ENCODE data around the gene CDH4. TPM values are rescaled to one million over a fixed set of nuclear protein-coding genes. Genes with fewer than 3 reads are reported as not detected.

Gene CDH4
- 10 to 100 TPM in 1 of 2 donors, 1 to 10 TPM in 1; 5.8 to 11.0 TPM for total RNA-seq
- polyA plus RNA-seq (ENCODE audit: insufficient read length in 2 of 2): 10 to 100 TPM; 23.2 to 24.1 TPM
- long read RNA-seq, donor 1, partial matches to known transcripts: 28 of 28 reads
- long read RNA-seq, donor 1, other reads (novel, unspliced or antisense): 0 of 28 reads
- long read RNA-seq, donor 2, partial matches to known transcripts: 8 of 8 reads
- long read RNA-seq, donor 2, other reads (novel, unspliced or antisense): 0 of 8 reads
- long read RNA-seq, donor 3: 0 reads
- long read RNA-seq, donor 4: 0 reads

DNA sequence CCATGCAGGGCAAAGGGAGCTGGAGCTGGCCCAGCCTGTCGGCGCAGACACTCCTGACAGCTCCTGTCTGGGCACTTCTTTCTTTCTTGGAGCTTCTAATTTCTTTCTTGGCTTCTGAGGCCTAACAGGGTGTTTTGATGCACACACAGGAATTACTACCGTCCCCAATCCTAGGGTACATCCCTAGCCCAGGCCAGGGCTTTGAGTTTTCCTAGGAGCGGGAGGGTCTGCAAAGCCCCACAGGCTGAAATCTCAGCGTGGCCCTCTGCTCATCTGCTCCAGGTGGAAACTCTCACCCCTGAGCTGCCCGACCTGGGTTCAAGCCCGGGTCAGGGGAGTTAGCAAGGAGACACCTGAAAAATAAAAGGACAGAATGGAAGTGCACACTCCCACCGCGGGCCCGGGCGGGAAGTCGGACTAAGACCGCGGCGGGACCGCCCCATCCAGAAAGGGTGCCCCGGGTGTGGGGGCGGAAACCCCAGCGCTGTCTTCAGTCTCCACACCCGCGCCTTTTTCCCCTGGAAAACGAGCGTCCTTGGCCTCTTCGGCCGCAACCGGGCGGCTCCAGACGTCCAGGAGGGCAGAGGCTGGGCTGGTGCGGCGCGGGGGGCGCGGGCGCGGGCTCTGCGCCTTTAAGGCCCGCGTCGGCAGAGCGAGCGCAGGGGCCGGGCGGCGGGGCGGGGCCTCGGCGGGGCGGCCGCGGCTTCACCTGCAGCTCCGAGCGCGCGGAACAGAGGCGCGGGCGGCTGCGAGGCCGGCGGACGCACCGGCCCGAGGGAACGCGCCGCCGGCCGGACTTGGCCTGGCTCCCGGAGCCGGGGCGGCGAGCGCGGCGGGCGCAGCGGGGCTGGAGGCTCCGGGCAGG lies at the start of gene CDH4:
Gene CDH4 (plus strand): TSS at position 733 of the 865 bp plus-strand sequence.
- WGBS (ENCODE audit: insufficient coverage): 4% methylated on average over 78 of the region's 78 CpGs

DNA sequence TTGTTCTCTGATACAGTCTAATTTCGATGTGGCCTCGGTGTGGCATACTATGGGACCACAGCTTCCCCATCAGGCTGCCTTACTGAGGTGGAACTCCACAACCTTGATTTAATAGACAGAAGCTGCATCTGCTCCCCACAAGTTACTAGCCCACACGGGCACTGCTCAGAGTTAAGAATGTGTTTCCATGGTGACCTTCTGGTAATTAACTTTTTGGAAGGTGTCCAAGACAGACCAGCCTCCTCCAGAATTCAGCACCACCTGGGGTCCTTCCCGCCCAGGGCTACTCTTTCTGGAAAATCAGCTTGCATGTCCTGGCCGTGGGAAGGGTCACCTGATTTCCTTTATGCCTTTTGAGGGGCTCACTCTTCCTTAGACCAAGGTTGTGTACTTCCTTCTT lies 48.7 kb upstream of the CDH4 start:
- Histone ChIP-seq H3K9me3 (ENCODE audit: control insufficient read depth, insufficient read depth, low read length) (no peaks in the 10 kb centered on the region), H3K4me1 (ENCODE audit: control insufficient read depth, insufficient read depth, low read length) (peaks cover 6% of the 10 kb centered on the region), H3K27me3 (ENCODE audit: control insufficient read depth, insufficient read depth, low read length) (no peaks in the 10 kb centered on the region), H3K36me3 (ENCODE audit: control insufficient read depth, insufficient read depth, low read length) (no peaks in the 10 kb centered on the region), H3K27ac (ENCODE audit: low read depth, low read length) (no peak overlapping the region), H3K4me3 (ENCODE audit: low read depth, low read length) (no peak overlapping the region)
- peak in 3 of 6 donors; percentile 29 to 80 (median 72) for DNase-seq (ENCODE audit: low read depth in 4 of 6, low spot score in 6 of 6)
- 13% methylated on average over 5 of the region's 5 CpGs for WGBS (ENCODE audit: insufficient coverage)

More for the DNA sequence above, at the start of gene CDH4:
- H3K27me3 ChIP-seq (ENCODE audit: control insufficient read depth, insufficient read depth, low read length): peaks cover 17% of the 10 kb centered on the region
- peaks cover 4% of the 10 kb centered on the region for H3K36me3 ChIP-seq (ENCODE audit: control insufficient read depth, insufficient read depth, low read length)
- no peaks in the 10 kb centered on the region for H3K9me3 ChIP-seq (ENCODE audit: control insufficient read depth, insufficient read depth, low read length)
- DNase-seq (ENCODE audit: low read depth in 4 of 6, low spot score in 6 of 6): peak in 2 of 6 donors; percentile 64 to 79
- peak within 1 kb of the TSS; percentile 21 for H3K4me3 ChIP-seq (ENCODE audit: low read depth, low read length)
- no peak within 1 kb of the TSS for H3K27ac ChIP-seq (ENCODE audit: low read depth, low read length)
- peaks cover 22% of the 10 kb centered on the region for H3K4me1 ChIP-seq (ENCODE audit: control insufficient read depth, insufficient read depth, low read length)

DNA sequence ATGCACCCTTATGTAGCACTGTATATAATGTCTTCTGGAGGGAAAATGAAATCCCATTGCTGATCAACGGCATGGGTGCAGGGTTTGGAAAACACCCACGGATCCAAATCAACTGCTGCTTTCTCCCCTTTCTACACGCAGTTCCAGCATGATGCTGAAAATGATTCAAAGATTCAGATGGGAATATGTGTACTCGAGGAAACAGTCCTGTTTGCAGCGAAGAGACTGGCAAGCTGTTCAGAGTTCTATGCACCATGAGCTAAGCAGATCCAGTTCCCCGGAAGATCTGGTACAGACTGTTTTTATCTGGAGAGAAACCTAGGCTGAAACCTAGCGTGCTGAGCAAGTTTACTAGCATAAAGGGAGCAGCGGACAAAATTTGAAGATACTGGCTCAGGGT lies 47.9 kb upstream of the CDH4 start:
- Histone ChIP-seq H3K4me3 (ENCODE audit: low read depth, low read length) (no peak overlapping the region), H3K27ac (ENCODE audit: low read depth, low read length) (no peak overlapping the region), H3K4me1 (ENCODE audit: control insufficient read depth, insufficient read depth, low read length) (peaks cover 6% of the 10 kb centered on the region), H3K9me3 (ENCODE audit: control insufficient read depth, insufficient read depth, low read length) (no peaks in the 10 kb centered on the region), H3K27me3 (ENCODE audit: control insufficient read depth, insufficient read depth, low read length) (no peaks in the 10 kb centered on the region), H3K36me3 (ENCODE audit: control insufficient read depth, insufficient read depth, low read length) (no peaks in the 10 kb centered on the region)
- DNase-seq (ENCODE audit: low read depth in 4 of 6, low spot score in 6 of 6): peak in 1 of 6 donors; percentile 83
- WGBS (ENCODE audit: insufficient coverage): 76% methylated on average over 7 of the region's 8 CpGs

DNA sequence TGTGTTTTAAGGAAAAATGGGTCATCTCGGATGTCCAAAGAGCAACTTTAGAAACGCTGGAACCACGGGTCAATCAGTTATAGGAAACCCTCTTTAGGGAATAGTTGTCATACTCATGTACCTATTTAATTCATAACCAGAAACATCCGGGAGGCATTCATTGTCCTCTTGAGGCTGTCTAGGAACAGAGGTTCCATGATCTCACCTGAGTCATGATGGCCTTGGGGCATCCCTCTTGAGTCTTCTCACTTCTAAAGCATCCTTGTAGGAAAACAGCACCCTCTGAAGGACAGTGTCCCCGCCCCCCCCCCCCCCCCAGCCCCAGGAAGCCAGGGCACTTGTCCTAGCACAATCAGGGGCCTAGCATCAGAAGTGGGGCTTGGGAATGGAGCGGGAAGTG lies 46.3 kb upstream of the CDH4 start:
- no peak for DNase-seq (ENCODE audit: low read depth in 4 of 6, low spot score in 6 of 6)
- Histone ChIP-seq H3K9me3 (ENCODE audit: control insufficient read depth, insufficient read depth, low read length) (no peaks in the 10 kb centered on the region), H3K4me3 (ENCODE audit: low read depth, low read length) (no peak overlapping the region), H3K36me3 (ENCODE audit: control insufficient read depth, insufficient read depth, low read length) (no peaks in the 10 kb centered on the region), H3K27ac (ENCODE audit: low read depth, low read length) (no peak overlapping the region), H3K27me3 (ENCODE audit: control insufficient read depth, insufficient read depth, low read length) (no peaks in the 10 kb centered on the region), H3K4me1 (ENCODE audit: control insufficient read depth, insufficient read depth, low read length) (peaks cover 6% of the 10 kb centered on the region)
- 67% methylated on average over 1 of the region's 6 CpGs for WGBS (ENCODE audit: insufficient coverage)

DNA sequence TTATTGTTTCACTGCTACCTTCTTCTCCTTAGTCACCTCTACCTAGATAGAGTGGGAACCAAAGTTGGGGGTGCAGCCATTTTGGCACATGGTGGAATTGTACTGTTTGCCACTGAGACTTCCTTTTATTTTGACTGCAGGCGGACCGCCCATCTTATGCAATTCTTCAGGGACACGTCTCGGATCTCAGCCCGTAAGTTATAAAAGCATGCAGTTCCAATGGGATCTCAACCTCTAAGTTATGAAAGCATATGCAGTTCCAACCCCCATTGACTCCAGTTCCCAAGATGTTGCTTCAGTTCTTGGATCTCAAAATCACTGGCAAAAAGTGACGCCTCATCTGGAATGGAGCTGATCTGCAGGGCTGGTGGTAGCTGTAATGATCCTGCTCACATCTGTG lies 41.2 kb upstream of the CDH4 start:
- Histone ChIP-seq H3K27me3 (ENCODE audit: control insufficient read depth, insufficient read depth, low read length) (no peaks in the 10 kb centered on the region), H3K9me3 (ENCODE audit: control insufficient read depth, insufficient read depth, low read length) (no peaks in the 10 kb centered on the region), H3K4me1 (ENCODE audit: control insufficient read depth, insufficient read depth, low read length) (no peaks in the 10 kb centered on the region), H3K27ac (ENCODE audit: low read depth, low read length) (no peak overlapping the region), H3K36me3 (ENCODE audit: control insufficient read depth, insufficient read depth, low read length) (no peaks in the 10 kb centered on the region), H3K4me3 (ENCODE audit: low read depth, low read length) (no peak overlapping the region)
- no peak for DNase-seq (ENCODE audit: low read depth in 4 of 6, low spot score in 6 of 6)
- WGBS (ENCODE audit: insufficient coverage): 87% methylated on average over 6 of the region's 6 CpGs

DNA sequence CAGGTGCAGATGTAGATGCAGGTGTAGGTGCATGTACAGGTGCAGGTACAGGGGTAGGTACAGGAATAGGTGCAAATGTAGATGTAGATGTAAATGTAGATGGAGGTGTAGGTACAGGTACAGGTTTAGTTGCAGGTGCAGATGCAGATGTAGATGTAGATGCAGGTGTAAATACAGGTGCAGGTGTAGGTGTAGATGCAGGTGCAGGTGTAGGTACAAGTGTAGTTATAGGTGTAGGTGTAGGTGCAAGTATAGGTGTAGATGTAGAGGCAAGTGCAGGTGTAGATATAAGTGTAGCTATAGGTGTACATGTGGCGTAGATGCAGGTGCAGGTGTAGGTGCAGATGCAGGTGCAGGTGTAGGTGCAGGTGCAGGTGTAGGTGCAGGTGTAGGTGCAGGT lies 34.2 kb upstream of the CDH4 start:
- H3K27ac ChIP-seq (ENCODE audit: low read depth, low read length): no peak overlapping the region
- no peak for DNase-seq (ENCODE audit: low read depth in 4 of 6, low spot score in 6 of 6)
- no peaks in the 10 kb centered on the region for H3K27me3 ChIP-seq (ENCODE audit: control insufficient read depth, insufficient read depth, low read length)
- 100% methylated on average over 1 of the region's 1 CpG for WGBS (ENCODE audit: insufficient coverage)
- H3K36me3 ChIP-seq (ENCODE audit: control insufficient read depth, insufficient read depth, low read length): no peaks in the 10 kb centered on the region
- H3K9me3 ChIP-seq (ENCODE audit: control insufficient read depth, insufficient read depth, low read length): no peaks in the 10 kb centered on the region
- no peak overlapping the region for H3K4me3 ChIP-seq (ENCODE audit: low read depth, low read length)
- H3K4me1 ChIP-seq (ENCODE audit: control insufficient read depth, insufficient read depth, low read length): no peaks in the 10 kb centered on the region

DNA sequence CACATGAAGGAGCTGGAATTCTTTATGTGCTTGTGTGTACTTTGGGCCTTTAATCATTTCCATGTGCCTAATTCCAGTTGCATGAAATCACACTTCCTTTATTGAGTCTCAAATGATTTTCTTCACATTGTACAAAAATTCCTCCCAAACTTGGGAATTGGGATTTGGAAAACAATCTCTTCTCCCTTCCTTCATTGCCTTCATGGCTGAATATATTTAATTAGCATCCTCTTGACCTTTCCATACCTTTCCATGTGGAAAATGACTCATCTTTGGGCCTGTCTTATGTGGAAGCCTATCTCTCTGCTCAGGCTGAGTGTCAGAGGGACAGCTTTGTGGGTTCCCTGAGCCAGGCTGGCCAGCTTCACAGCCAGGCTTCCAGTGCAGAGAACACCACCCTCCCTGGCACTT lies 33.0 kb upstream of the CDH4 start:
- Histone ChIP-seq H3K4me3 (ENCODE audit: low read depth, low read length) (no peak overlapping the region), H3K9me3 (ENCODE audit: control insufficient read depth, insufficient read depth, low read length) (no peaks in the 10 kb centered on the region)
- no peak for DNase-seq (ENCODE audit: low read depth in 4 of 6, low spot score in 6 of 6)

DNA sequence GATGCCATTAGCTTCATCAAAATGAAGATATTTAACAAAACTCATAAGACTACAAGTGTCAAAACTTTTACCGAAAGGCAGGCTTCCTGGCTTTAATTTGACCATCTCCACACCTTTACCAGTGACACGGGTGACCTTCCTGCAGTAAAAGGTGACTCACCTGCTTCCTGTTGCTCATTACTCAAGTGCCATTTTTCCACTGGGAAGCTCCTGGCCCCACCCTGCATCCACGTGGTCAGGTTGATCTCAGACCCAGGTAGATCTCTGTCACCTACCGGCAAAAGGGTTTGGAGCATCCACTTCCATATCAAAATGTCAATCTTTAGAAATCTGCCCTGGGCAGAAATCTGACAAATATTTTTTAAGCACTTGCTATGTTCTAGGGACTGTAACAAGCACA lies 31.9 kb upstream of the CDH4 start:
- DNase-seq (ENCODE audit: low read depth in 4 of 6, low spot score in 6 of 6): no peak
- Histone ChIP-seq H3K9me3 (ENCODE audit: control insufficient read depth, insufficient read depth, low read length) (no peaks in the 10 kb centered on the region), H3K4me3 (ENCODE audit: low read depth, low read length) (no peak overlapping the region), H3K36me3 (ENCODE audit: control insufficient read depth, insufficient read depth, low read length) (no peaks in the 10 kb centered on the region), H3K4me1 (ENCODE audit: control insufficient read depth, insufficient read depth, low read length) (no peaks in the 10 kb centered on the region), H3K27ac (ENCODE audit: low read depth, low read length) (no peak overlapping the region), H3K27me3 (ENCODE audit: control insufficient read depth, insufficient read depth, low read length) (no peaks in the 10 kb centered on the region)
- 88% methylated on average over 4 of the region's 4 CpGs for WGBS (ENCODE audit: insufficient coverage)

More for the DNA sequence above, 33.0 kb upstream of the CDH4 start:
- no peaks in the 10 kb centered on the region for H3K36me3 ChIP-seq (ENCODE audit: control insufficient read depth, insufficient read depth, low read length)
- H3K27ac ChIP-seq (ENCODE audit: low read depth, low read length): no peak overlapping the region
- H3K4me1 ChIP-seq (ENCODE audit: control insufficient read depth, insufficient read depth, low read length): no peaks in the 10 kb centered on the region
- H3K27me3 ChIP-seq (ENCODE audit: control insufficient read depth, insufficient read depth, low read length): no peaks in the 10 kb centered on the region

DNA sequence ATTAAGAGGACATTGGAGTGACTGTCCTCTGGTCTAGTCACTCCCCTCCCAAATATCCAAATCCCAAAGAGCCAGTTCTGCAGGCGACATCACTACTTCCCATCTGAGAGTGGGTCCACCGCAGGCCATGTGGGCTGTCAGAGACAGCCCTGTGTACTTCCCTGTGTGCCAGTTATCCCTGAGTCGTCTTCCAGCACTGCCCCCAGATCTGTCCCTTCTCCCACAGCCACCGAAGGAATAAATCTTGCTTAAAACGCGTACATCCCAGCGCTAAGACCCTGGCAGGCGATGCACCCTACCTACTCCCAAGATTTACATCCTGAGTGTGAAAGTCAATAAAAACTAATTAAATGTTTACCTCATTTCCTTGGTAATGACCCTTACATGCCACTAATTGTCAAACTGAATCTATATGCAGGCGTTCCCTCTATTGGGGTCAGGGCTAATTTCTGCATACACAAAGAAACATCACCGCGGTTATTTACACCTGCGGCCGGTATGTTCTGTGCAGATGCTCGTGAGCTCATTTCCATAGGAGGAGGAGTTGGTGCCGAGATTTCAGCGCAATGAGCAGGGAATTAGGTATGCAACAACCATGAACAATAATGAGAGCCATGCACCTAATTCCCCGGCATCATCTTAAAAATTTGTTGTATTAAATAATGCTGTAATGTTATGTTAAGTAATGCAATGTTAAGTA lies 31.3 kb upstream of the CDH4 start:
- Histone ChIP-seq H3K4me3 (ENCODE audit: low read depth, low read length) (no peak overlapping the region), H3K9me3 (ENCODE audit: control insufficient read depth, insufficient read depth, low read length) (no peaks in the 10 kb centered on the region), H3K36me3 (ENCODE audit: control insufficient read depth, insufficient read depth, low read length) (no peaks in the 10 kb centered on the region), H3K27me3 (ENCODE audit: control insufficient read depth, insufficient read depth, low read length) (no peaks in the 10 kb centered on the region), H3K4me1 (ENCODE audit: control insufficient read depth, insufficient read depth, low read length) (no peaks in the 10 kb centered on the region), H3K27ac (ENCODE audit: low read depth, low read length) (no peak overlapping the region)
- DNase-seq (ENCODE audit: low read depth in 4 of 6, low spot score in 6 of 6): peak in 1 of 6 donors; percentile 79
- WGBS (ENCODE audit: insufficient coverage): 55% methylated on average over 8 of the region's 17 CpGs
